ENCODE data around the gene CHI3L1. TPM values are rescaled to one million over a fixed set of nuclear protein-coding genes. Genes with fewer than 3 reads are reported as not detected.
"Not testable (repeated sequence)": the region's sequence is repeated elsewhere in the genome, so short reads cannot be mapped to it uniquely, and the experiment has no call there.

The CHI3L1 gene
- total RNA-seq, result under 1 TPM; 0.24 to 0.44 TPM

DNA sequence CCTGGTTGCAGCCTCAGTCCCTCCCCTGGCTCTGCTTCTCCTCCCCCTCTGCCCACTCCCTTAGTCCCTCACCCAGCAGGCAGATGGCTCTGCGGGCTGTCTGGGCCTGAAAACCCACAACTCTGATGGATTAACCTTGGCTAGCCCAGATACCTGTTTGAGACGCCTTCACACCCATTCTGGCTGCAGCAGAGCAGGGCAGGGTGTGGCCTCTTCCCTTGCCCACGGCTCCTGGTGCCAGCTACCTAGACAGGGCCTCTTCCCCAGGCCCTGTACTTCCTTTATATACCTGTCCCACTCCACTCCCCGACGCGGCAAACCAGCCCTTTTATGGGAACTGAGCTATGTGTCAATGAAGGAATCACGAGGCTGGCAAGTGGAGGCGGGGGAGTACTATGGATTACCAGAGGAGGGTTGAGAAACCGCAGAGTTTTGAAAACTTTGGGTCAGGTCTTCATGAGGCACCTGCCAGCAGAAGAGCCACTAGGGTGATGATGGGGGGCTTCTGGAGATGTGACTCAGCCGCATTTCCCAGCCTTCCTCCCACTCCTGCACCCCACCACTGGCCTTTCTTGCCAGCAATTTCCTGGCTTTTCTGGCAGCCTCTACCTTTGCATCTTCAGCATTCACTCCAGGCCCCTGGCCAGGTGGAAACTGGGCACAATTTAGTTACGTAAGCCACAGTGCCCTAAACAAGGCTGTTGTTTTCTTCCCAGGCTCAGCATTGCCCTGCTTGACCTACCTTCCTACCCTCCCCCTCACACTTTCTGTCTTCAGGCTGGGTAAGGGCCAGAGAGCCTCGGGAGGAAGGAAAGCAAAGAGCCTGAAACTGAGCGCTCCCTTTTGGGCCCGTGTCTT lies at the start of gene CHI3L1:
Gene CHI3L1, minus strand, starts transcription at position 259 of the 858 bp plus-strand sequence. Its CDS starts 81 bp downstream, at position 178.
- CTCF ChIA-PET, result interaction anchor here (0.6 to 1.4 kb wide), 4 partner anchors 9 to 1049 kb away, joined by 3 to 5 read pairs (median 4); no protein-coding TSS in a partner anchor
- no peak for DNase-seq
- intact Hi-C loops (cut with micrococcal nuclease), result no loop called here
- Mint-ChIP-seq H3K4me3 (no peak within 1 kb of the TSS), H3K27me3 (ENCODE audit: low read depth) (peaks cover 2% of the 10 kb centered on the region), H3K4me1 (ENCODE audit: low read depth) (peaks cover 4% of the 10 kb centered on the region), H3K9me3 (no peaks in the 10 kb centered on the region), H3K36me3 (ENCODE audit: low read depth) (no peaks in the 10 kb centered on the region), H3K27ac (no peak within 1 kb of the TSS)

GRCh38 chr1:203234901-203235300 lies 48.4 kb upstream of the CHI3L1 start:
- H3K27ac Mint-ChIP-seq; intact Hi-C loops (cut with micrococcal nuclease); H3K4me1 Mint-ChIP-seq (ENCODE audit: low read depth); DNase-seq; H3K4me3 Mint-ChIP-seq; H3K36me3 Mint-ChIP-seq (ENCODE audit: low read depth): not testable (repeated sequence)
- H3K27me3 Mint-ChIP-seq (ENCODE audit: low read depth), result peaks cover 17% of the 10 kb centered on the region
- H3K9me3 Mint-ChIP-seq, result peaks cover 22% of the 10 kb centered on the region
- CTCF ChIA-PET, result interaction anchor here (0.7 to 1.4 kb wide), 3 partner anchors 21 to 33 kb away, joined by 3 read pairs; no protein-coding TSS in a partner anchor

GRCh38 chr1:203229471-203230135 lies 43.1 kb upstream of the CHI3L1 start, which contains the start of gene CHIT1:
CHIT1 (minus strand) TSS chr1:203229673; CDS start chr1:203229636, 37 bp downstream.
- H3K4me1 Mint-ChIP-seq (ENCODE audit: low read depth), result no peaks in the 10 kb centered on the region
- H3K27me3 Mint-ChIP-seq (ENCODE audit: low read depth), result peaks cover 14% of the 10 kb centered on the region
- no peak within 1 kb of the TSS for H3K4me3 Mint-ChIP-seq
- intact Hi-C loops (cut with micrococcal nuclease), result no loop called here
- no peak for DNase-seq
- peaks cover 8% of the 10 kb centered on the region for H3K9me3 Mint-ChIP-seq
- H3K36me3 Mint-ChIP-seq (ENCODE audit: low read depth), result no peaks in the 10 kb centered on the region
- CTCF ChIA-PET, result no interaction called here
- H3K27ac Mint-ChIP-seq, result no peak within 1 kb of the TSS

DNA sequence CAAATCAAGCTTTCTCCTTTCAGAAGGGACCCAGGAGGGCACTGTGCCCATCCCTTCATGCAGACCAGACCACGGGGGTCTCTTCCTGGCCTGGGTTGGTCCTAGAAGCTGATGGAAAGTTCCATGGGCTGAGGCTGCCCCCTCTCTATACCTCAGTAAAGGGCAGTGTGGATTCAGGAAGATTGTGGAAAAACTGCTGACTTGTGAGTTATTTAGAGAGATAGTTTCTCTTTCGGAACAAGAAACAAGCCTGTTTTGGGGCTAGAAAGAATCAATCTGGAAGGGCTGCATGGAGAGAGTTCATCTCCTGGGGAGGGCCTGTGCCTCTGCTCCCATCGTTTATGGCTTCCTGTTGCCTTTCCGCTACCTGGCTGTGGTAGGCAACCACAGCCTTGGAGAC lies 42.2 kb upstream of the CHI3L1 start:
- intact Hi-C loops (cut with micrococcal nuclease), result no loop called here
- Mint-ChIP-seq H3K4me3 (no peak overlapping the region), H3K27me3 (ENCODE audit: low read depth) (peaks cover 11% of the 10 kb centered on the region), H3K36me3 (ENCODE audit: low read depth) (no peaks in the 10 kb centered on the region), H3K4me1 (ENCODE audit: low read depth) (no peaks in the 10 kb centered on the region), H3K9me3 (peaks cover 2% of the 10 kb centered on the region), H3K27ac (no peak overlapping the region)
- no peak for DNase-seq
- CTCF ChIA-PET, result interaction anchor here (0.9 to 1.2 kb wide), 2 partner anchors 11 to 13 kb away, joined by 3 read pairs; no protein-coding TSS in a partner anchor

DNA sequence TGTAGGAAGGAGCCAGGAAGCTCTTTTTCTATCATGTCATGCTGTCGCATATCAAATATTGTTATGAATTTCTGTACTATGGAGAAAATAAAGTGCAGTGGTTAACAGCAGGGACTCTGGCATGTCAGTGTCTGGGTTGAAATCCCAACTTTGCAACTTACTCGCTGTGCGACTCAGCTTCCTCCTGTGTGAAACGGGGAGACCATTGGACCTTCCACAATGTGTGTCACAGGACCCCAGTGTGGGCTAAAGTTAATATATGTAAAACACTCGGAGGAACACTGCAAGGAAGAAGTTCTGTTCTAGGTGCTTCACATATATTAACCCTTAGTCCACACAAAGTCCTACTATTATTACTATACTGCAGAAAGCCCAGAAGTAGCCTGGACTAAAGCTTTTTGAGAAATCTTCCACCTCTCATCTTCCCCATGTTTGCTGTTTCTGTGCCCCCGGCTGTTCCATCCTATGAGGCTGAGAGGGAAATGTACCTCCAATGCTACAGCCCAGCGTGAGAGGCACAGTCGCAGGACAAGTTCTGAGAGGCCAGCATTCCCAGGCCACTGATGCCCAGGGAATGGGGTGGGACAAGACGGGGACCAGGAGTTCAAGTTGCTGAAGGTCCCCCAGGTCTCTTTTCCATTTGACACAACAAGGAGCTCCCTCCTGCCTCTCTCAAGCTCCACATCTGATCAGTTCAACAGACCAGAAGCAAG lies 41.0 kb upstream of the CHI3L1 start:
- CTCF ChIA-PET, result interaction anchor here (0.9 to 1.2 kb wide), 2 partner anchors 11 to 12 kb away, joined by 3 read pairs; no protein-coding TSS in a partner anchor

GRCh38 chr1:203225071-203225470 lies 38.6 kb upstream of the CHI3L1 start:
- intact Hi-C loops (cut with micrococcal nuclease), result no loop called here
- H3K27ac Mint-ChIP-seq, result no peak overlapping the region
- no peak overlapping the region for H3K4me3 Mint-ChIP-seq
- no peak for DNase-seq
- no peaks in the 10 kb centered on the region for H3K4me1 Mint-ChIP-seq (ENCODE audit: low read depth)
- H3K27me3 Mint-ChIP-seq (ENCODE audit: low read depth), result peaks cover 5% of the 10 kb centered on the region
- no peaks in the 10 kb centered on the region for H3K9me3 Mint-ChIP-seq
- CTCF ChIA-PET, result interaction anchor here (1.0 to 3.0 kb wide), 3 partner anchors 9 to 185 kb away, joined by 3 to 8 read pairs (median 5); no protein-coding TSS in a partner anchor
- no peaks in the 10 kb centered on the region for H3K36me3 Mint-ChIP-seq (ENCODE audit: low read depth)

More for the DNA sequence above, 41.0 kb upstream of the CHI3L1 start:
- no peak for DNase-seq
- Mint-ChIP-seq H3K9me3 (no peaks in the 10 kb centered on the region), H3K4me1 (ENCODE audit: low read depth) (no peaks in the 10 kb centered on the region), H3K4me3 (no peak overlapping the region), H3K36me3 (ENCODE audit: low read depth) (no peaks in the 10 kb centered on the region), H3K27ac (no peak overlapping the region), H3K27me3 (ENCODE audit: low read depth) (peaks cover 11% of the 10 kb centered on the region)
- intact Hi-C loops (cut with micrococcal nuclease), result no loop called here

DNA sequence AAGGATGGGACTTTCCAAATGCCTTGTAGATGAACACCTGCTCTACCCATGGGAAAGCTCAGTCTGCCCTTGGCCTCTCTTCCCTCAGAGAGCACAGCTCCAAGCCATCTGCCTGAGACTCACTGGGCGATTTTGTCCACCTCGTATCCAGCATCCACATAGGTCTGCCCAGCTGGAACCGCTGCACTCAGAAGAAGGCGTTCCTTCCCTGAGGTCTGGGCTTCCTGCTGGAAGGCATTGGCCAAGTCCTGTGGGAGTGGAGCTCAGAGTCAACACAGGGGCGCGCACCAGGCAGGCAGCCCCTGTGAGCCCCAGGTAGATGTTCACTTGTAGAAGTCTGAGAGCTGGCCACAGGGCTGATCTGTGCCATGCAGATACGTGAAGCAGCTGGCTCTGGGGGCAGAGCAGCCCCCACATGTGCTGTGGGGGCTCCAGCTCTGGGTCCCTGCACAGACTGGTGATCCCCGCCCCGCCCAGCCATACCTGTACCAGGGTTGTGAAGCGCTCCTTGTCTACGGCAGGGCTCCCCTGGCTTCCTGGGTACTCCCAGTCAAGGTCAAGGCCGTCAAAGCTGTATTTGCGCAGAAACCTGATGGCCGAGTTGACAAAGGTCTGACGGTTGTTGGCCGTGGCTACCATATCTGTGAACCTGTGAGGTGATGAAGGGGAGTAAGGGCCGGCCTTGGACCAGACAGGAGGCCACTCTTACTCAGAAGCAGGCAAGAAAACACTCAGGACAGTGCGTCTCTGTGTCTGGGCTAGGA lies 36.7 kb upstream of the CHI3L1 start:
- H3K9me3 Mint-ChIP-seq, result no peaks in the 10 kb centered on the region
- peaks cover 2% of the 10 kb centered on the region for H3K27me3 Mint-ChIP-seq (ENCODE audit: low read depth)
- intact Hi-C loops (cut with micrococcal nuclease), result no loop called here
- no peak overlapping the region for H3K4me3 Mint-ChIP-seq
- H3K36me3 Mint-ChIP-seq (ENCODE audit: low read depth), result no peaks in the 10 kb centered on the region
- H3K27ac Mint-ChIP-seq, result no peak overlapping the region
- CTCF ChIA-PET, result interaction anchor here (3.0 kb wide), 1 partner anchor 184 kb away, joined by 8 read pairs; no protein-coding TSS in a partner anchor
- H3K4me1 Mint-ChIP-seq (ENCODE audit: low read depth), result no peaks in the 10 kb centered on the region
- DNase-seq, result no peak

GRCh38 chr1:203219934-203220333 lies 33.4 kb upstream of the CHI3L1 start:
- DNase-seq, result peak; percentile 12
- Mint-ChIP-seq H3K27me3 (ENCODE audit: low read depth) (peaks cover 7% of the 10 kb centered on the region), H3K36me3 (ENCODE audit: low read depth) (no peaks in the 10 kb centered on the region), H3K4me3 (no peak overlapping the region), H3K4me1 (ENCODE audit: low read depth) (no peaks in the 10 kb centered on the region), H3K27ac (no peak overlapping the region), H3K9me3 (no peaks in the 10 kb centered on the region)
- intact Hi-C loops (cut with micrococcal nuclease), result no loop called here
- CTCF ChIA-PET, result interaction anchor here (0.9 to 1.3 kb wide), 2 partner anchors 47 to 180 kb away, joined by 4 read pairs; no protein-coding TSS in a partner anchor

- Mint-ChIP-seq H3K27me3 (ENCODE audit: low read depth) (peaks cover 7% of the 10 kb centered on the region), H3K27ac (no peak overlapping the region), H3K36me3 (ENCODE audit: low read depth) (no peaks in the 10 kb centered on the region), H3K9me3 (no peaks in the 10 kb centered on the region), H3K4me1 (ENCODE audit: low read depth) (no peaks in the 10 kb centered on the region), H3K4me3 (no peak overlapping the region)
- CTCF ChIA-PET, result interaction anchor here (1.3 to 5.5 kb wide), 2 partner anchors 46 to 178 kb away, joined by 4 to 100 read pairs; no protein-coding TSS in a partner anchor
- no peak for DNase-seq
- intact Hi-C loops (cut with micrococcal nuclease), result no loop called here
These were observed 32.7 kb upstream of the CHI3L1 start for GRCh38 chr1:203219171-203219570.

DNA sequence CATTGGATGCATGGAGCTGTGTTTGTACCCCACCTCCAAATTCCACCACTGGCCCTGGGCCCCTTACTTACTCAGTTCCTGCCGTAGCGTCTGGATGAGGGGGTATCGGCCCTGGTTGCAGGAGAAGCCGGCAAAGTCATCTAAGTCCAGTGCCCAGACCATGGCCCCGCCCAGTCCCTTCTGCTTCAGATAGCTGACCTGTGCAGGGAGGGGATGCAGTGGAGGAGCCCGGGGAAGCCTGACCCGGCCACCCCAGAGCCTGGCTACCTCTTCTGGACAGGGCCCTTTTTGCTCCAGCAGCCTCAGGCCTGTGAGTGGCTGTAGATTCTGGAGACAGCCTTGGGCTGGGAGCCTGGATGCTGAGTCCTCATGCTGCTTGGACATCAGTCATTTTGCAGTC lies 31.2 kb upstream of the CHI3L1 start:
- intact Hi-C loops (cut with micrococcal nuclease), result loop anchor here (2.0 kb wide), 1 partner anchor 51 kb away; no protein-coding TSS in a partner anchor
- Mint-ChIP-seq H3K4me3 (no peak overlapping the region), H3K4me1 (ENCODE audit: low read depth) (no peaks in the 10 kb centered on the region), H3K9me3 (no peaks in the 10 kb centered on the region), H3K27me3 (ENCODE audit: low read depth) (peaks cover 7% of the 10 kb centered on the region), H3K36me3 (ENCODE audit: low read depth) (no peaks in the 10 kb centered on the region), H3K27ac (no peak overlapping the region)
- no peak for DNase-seq
- CTCF ChIA-PET, result interaction anchor here (1.0 to 5.5 kb wide), 9 partner anchors 8 to 188 kb away, joined by 3 to 100 read pairs (median 4); no protein-coding TSS in a partner anchor

DNA sequence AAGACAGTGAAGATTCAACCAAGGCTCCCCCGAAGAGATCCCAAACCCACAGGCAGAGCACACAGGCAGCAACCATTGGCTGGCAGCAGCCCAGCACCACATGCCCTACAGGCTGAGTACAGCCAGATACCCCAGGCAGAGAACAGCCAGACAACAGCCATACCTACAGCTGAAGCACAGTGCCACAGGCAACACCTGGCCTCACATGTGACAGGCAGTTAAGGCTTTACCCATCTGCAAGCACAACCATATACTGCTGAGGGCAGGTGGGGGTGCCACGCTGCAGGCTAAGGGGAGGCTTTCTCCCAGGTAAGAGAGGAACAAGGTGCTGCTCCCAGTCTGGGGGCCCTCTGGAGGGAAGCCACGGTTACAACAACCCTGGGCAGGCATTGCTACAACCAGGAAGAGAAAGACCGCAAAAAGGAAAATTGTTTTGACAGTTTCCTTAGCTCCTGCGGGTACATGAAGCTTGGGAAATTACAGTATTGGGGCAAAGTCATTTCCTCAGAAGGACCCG lies 30.7 kb upstream of the CHI3L1 start:
- intact Hi-C loops (cut with micrococcal nuclease), result loop anchor here (2.0 kb wide), 1 partner anchor 50 kb away; no protein-coding TSS in a partner anchor
- Mint-ChIP-seq H3K9me3 (no peaks in the 10 kb centered on the region), H3K27ac (no peak overlapping the region), H3K4me3 (no peak overlapping the region), H3K27me3 (ENCODE audit: low read depth) (peaks cover 7% of the 10 kb centered on the region), H3K36me3 (ENCODE audit: low read depth) (no peaks in the 10 kb centered on the region), H3K4me1 (ENCODE audit: low read depth) (no peaks in the 10 kb centered on the region)
- CTCF ChIA-PET, result interaction anchor here (0.6 to 5.5 kb wide), 19 partner anchors 9 to 709 kb away, joined by 3 to 100 read pairs (median 4); partner anchors contain the start of gene MYOG
- no peak for DNase-seq

All from activated naive CD4-positive, alpha-beta T cell treated with anti-CD3 and anti-CD28 coated beads for 36 hours (primary cell).